Keratinocyte (primary cell): ENCODE measurements around the gene SELENOP. TPM values are rescaled to one million over a fixed set of nuclear protein-coding genes. Genes with fewer than 3 reads are reported as not detected.

Experiments
- DNase-seq: peaks from one replicate; pipeline ENCODE4 v3.0.0-alpha.2; 2011; ENCODE audit warnings: low read depth, missing footprints, low spot score
- FAIRE-seq: peaks from 2 replicates; lab custom pipeline; 2011; peaks lifted over from hg19 to GRCh38; lab: Jason Lieb, UNC
- H2AFZ ChIP-seq: 2 replicates; pipeline ENCODE4 v1.6.0; 2012; ENCODE audit warnings: low read length, control low read depth, inconsistent platforms; ENCODE audit not compliant: control insufficient read depth
- H3K27ac ChIP-seq: 2 replicates; pipeline ENCODE4 v1.5.1; 2011; ENCODE audit warnings: low read length; ENCODE audit not compliant: control insufficient read depth, insufficient read depth
- H3K27me3 ChIP-seq: 3 replicates; pipeline ENCODE4 v1.6.0; 2011; ENCODE audit warnings: low read length; ENCODE audit not compliant: control insufficient read depth, insufficient read depth; ENCODE audit errors: extremely low read depth
- H3K36me3 ChIP-seq, 2 experiments: 2 replicates in 1 of 2; 3 replicates in 1 of 2; pipeline ENCODE4 v1.5.1; 2011; ENCODE audit warnings: low read length in 2 of 2, mild to moderate bottlenecking in 1 of 2; ENCODE audit not compliant: control insufficient read depth in 2 of 2, insufficient read depth in 2 of 2; ENCODE audit errors: extremely low read depth in 1 of 2
- H3K4me1 ChIP-seq: 3 replicates; pipeline ENCODE4 v1.5.1; 2011; ENCODE audit warnings: low read length; ENCODE audit not compliant: control insufficient read depth, insufficient read depth; ENCODE audit errors: extremely low read depth
- H3K4me2 ChIP-seq: 3 replicates; pipeline ENCODE4 v1.6.0; 2011; ENCODE audit warnings: low read depth, low read length; ENCODE audit not compliant: control insufficient read depth, insufficient read depth; ENCODE audit errors: extremely low read depth
- H3K4me3 ChIP-seq, 3 experiments: fragments of 200-600 bp in 1 of 3; sonication (generic) in 1 of 3; 2 replicates in 2 of 3; 3 replicates in 1 of 3; pipeline ENCODE4 v1.5.1; 2011 to 2016; ENCODE audit warnings: low read length in 3 of 3, mild to moderate bottlenecking in 3 of 3, control low read depth in 2 of 3, inconsistent platforms in 1 of 3, low read depth in 1 of 3, mixed read lengths in 1 of 3, mixed run types in 1 of 3, moderate library complexity in 1 of 3; ENCODE audit not compliant: control insufficient read depth in 2 of 3, insufficient read depth in 2 of 3; ENCODE audit errors: extremely low read depth in 1 of 3
- H3K79me2 ChIP-seq: 2 replicates; pipeline ENCODE4 v1.6.0; 2012; ENCODE audit warnings: low read length; ENCODE audit not compliant: control insufficient read depth, insufficient read depth
- H3K9ac ChIP-seq: 3 replicates; pipeline ENCODE4 v1.6.0; 2011; ENCODE audit warnings: low read length; ENCODE audit not compliant: control insufficient read depth, insufficient read depth; ENCODE audit errors: extremely low read depth
- H3K9me1 ChIP-seq: 3 replicates; pipeline ENCODE4 v1.6.0; 2011; ENCODE audit warnings: low read length; ENCODE audit not compliant: control insufficient read depth, insufficient read depth; ENCODE audit errors: extremely low read depth
- H3K9me3 ChIP-seq: 2 replicates; pipeline ENCODE4 v1.5.1; 2012; ENCODE audit warnings: low read depth, low read length; ENCODE audit not compliant: control insufficient read depth
- H4K20me1 ChIP-seq: 3 replicates; pipeline ENCODE4 v1.6.0; 2011; ENCODE audit warnings: low read length; ENCODE audit not compliant: control insufficient read depth, insufficient read depth; ENCODE audit errors: extremely low read depth
- CTCF ChIP-seq, 3 experiments: IDR thresholded peaks in 1 of 3; conservative IDR thresholded peaks in 1 of 3; optimal IDR thresholded peaks in 1 of 3; 2 replicates in 2 of 3; 3 replicates in 1 of 3; pipeline versions ENCODE3 to v1.5.1; 2011; ENCODE audit warnings: low read length in 3 of 3, mild to moderate bottlenecking in 3 of 3, moderate library complexity in 2 of 3, control low read depth in 1 of 3, inconsistent platforms in 1 of 3; ENCODE audit not compliant: insufficient read depth in 2 of 3; ENCODE audit errors: extremely low read depth in 1 of 3
- EZH2 ChIP-seq: IDR thresholded peaks from one replicate; pipeline ENCODE4 v1.6.1; 2012; ENCODE audit warnings: inconsistent platforms, mild to moderate bottlenecking, low read length, moderate library complexity
- dilution Hi-C: fragments of 300-500 bp; cut with MboI; formaldehyde crosslinking; loops from one replicate; pipeline ENCODE4 v1.7.0; 2020; ENCODE audit warnings: low sequenced_read_pairs; ENCODE audit not compliant: extremely low pct_ligation_motif_present
- polyA plus RNA-seq, 5 experiments: library from polyadenylated mRNA; depleted of rRNA in 3 of 5; stranded (reverse) in 3 of 5; stranded (forward) in 1 of 5; unstranded in 1 of 5; fragments of >200 nt; gene quantifications; 1 replicate in 1 of 5; 2 replicates in 3 of 5; 3 replicates in 1 of 5; pipeline versions ENCODE4 v1.2.1 to v1.2.3, GENCODE V29; 2011 to 2012; ENCODE audit warnings: missing spikeins in 2 of 5, low read depth in 1 of 5, low replicate concordance in 1 of 5

Gene SELENOP
- polyA plus RNA-seq, 1 donor (not counting 4 experiments of a cell fraction or from before 2014, with no cell fraction given), result 10.4 TPM

- Histone ChIP-seq H3K27me3 (no peaks in the 10 kb centered on the region), H3K36me3 (no peaks in the 10 kb centered on the region), H3K9me3 (no peaks in the 10 kb centered on the region), H3K4me2 (no peak overlapping the region), H3K4me1 (peaks cover 3% of the 10 kb centered on the region), H3K9ac (no peak overlapping the region), H3K4me3 (no peak overlapping the region), H2AFZ (peak overlapping the region; percentile 93), H3K79me2 (no peaks in the 10 kb centered on the region), H3K27ac (no peak overlapping the region), H3K9me1 (no peaks in the 10 kb centered on the region), H4K20me1 (no peaks in the 10 kb centered on the region)
- DNase-seq, result no peak
- no peak for TF ChIP-seq CTCF (optimal IDR thresholded peaks at IDR 0.05 in 1 of 3, IDR thresholded peaks at IDR 0.05 in 1 of 3, conservative IDR thresholded peaks at IDR 0.05 in 1 of 3; ENCODE audit: extremely low read depth in 1 of 3, insufficient read depth in 2 of 3, low read length in 3 of 3)
- no peak for TF ChIP-seq EZH2
- no peak for FAIRE-seq
- dilution Hi-C loops, result no loop called here
Observed at GRCh38 chr5:42812620-42813019, 928 bp upstream of the SELENOP start.

GRCh38 chr5:42810834-42811590 lies 680 bp downstream of the SELENOP start:
- peak overlapping the region; percentile 70 for H2AFZ ChIP-seq
- TF ChIP-seq CTCF (optimal IDR thresholded peaks at IDR 0.05 in 1 of 3, IDR thresholded peaks at IDR 0.05 in 1 of 3, conservative IDR thresholded peaks at IDR 0.05 in 1 of 3; ENCODE audit: extremely low read depth in 1 of 3, insufficient read depth in 2 of 3, low read length in 3 of 3), result no peak
- no peak for TF ChIP-seq EZH2
- dilution Hi-C loops, result no loop called here
- H3K9ac ChIP-seq, result no peak overlapping the region
- peak overlapping the region in 2 of 3 experiments; percentile 10 to 53 for H3K4me3 ChIP-seq
- no peaks in the 10 kb centered on the region for H3K9me3 ChIP-seq
- H3K79me2 ChIP-seq, result no peaks in the 10 kb centered on the region
- DNase-seq (no peak), FAIRE-seq (no peak)
- no peaks in the 10 kb centered on the region for H3K36me3 ChIP-seq
- H3K4me1 ChIP-seq, result peaks cover 3% of the 10 kb centered on the region
- no peaks in the 10 kb centered on the region for H3K27me3 ChIP-seq
- H3K9me1 ChIP-seq, result no peaks in the 10 kb centered on the region
- H4K20me1 ChIP-seq, result no peaks in the 10 kb centered on the region
- H3K4me2 ChIP-seq, result peak overlapping the region; percentile 76
- no peak overlapping the region for H3K27ac ChIP-seq
